OCI-LY1 (cell line): ENCODE measurements around the gene FAM81A.
A peak's percentile ranks its signal among the peaks of the same experiment; 100 is the strongest.

ENCODE experiments used
- H2AFZ ChIP-seq: fragments of 200-600 bp; sonication (generic), shearing (Covaris generic); 2 replicates; pipeline ENCODE4 v1.6.0; 2014; ENCODE audit warnings: antibody characterized with exemption, mild to moderate bottlenecking, low read length
- H3F3A ChIP-seq: fragments of 200-600 bp; sonication (generic), shearing (Covaris generic); 2 replicates; pipeline ENCODE4 v1.6.0; 2014; ENCODE audit warnings: mild to moderate bottlenecking, antibody characterized with exemption, low read length, moderate library complexity; ENCODE audit not compliant: insufficient read depth
- H3K27ac ChIP-seq: fragments of 200-600 bp; sonication (generic); 2 replicates; pipeline ENCODE4 v1.5.1; 2014; ENCODE audit warnings: low read length, mixed run types, mild to moderate bottlenecking, low read depth; ENCODE audit not compliant: poor library complexity, severe bottlenecking
- H3K27me3 ChIP-seq: fragments of 200-600 bp; sonication (generic); 2 replicates; pipeline ENCODE4 v1.6.0; 2014; ENCODE audit warnings: antibody characterized with exemption, mild to moderate bottlenecking, low read length, moderate library complexity; ENCODE audit not compliant: insufficient read depth
- H3K36me3 ChIP-seq: fragments of 200-600 bp; sonication (generic); 2 replicates; pipeline ENCODE4 v1.6.1; 2014; ENCODE audit warnings: mild to moderate bottlenecking, antibody characterized with exemption, low read length, moderate library complexity, mixed read lengths; ENCODE audit not compliant: insufficient read depth
- H3K4me1 ChIP-seq: fragments of 200-600 bp; sonication (generic); 2 replicates; pipeline ENCODE4 v1.5.1; 2014; ENCODE audit warnings: mild to moderate bottlenecking, low read length, moderate library complexity; ENCODE audit not compliant: insufficient read depth, severe bottlenecking
- H3K4me2 ChIP-seq: fragments of 200-600 bp; sonication (generic), shearing (Covaris generic); 2 replicates; pipeline ENCODE4 v1.6.1; 2014; ENCODE audit warnings: low read length
- H3K4me3 ChIP-seq: fragments of 200-600 bp; sonication (generic); 2 replicates; pipeline ENCODE4 v1.5.1; 2014; ENCODE audit warnings: low read length, low read depth, mild to moderate bottlenecking, mixed read lengths; ENCODE audit not compliant: poor library complexity, severe bottlenecking
- H3K79me2 ChIP-seq: fragments of 200-600 bp; shearing (Covaris generic); 2 replicates; pipeline ENCODE4 v1.6.1; 2016; ENCODE audit warnings: mixed run types, low read length, mixed read lengths; ENCODE audit not compliant: insufficient read depth
- H3K9ac ChIP-seq: fragments of 200-600 bp; sonication (generic), shearing (Covaris generic); 2 replicates; pipeline ENCODE4 v1.6.1; 2014; ENCODE audit warnings: mild to moderate bottlenecking, low read length, mixed read lengths
- H3K9me2 ChIP-seq: fragments of 200-600 bp; sonication (generic), shearing (Covaris generic); 2 replicates; pipeline ENCODE4 v1.6.1; 2014; ENCODE audit warnings: low read depth, mild to moderate bottlenecking, low read length, mixed read lengths
- H3K9me3 ChIP-seq: fragments of 200-600 bp; shearing (Covaris generic); 2 replicates; pipeline ENCODE4 v1.6.1; 2014; ENCODE audit warnings: low read length, mixed read lengths
- H4K20me1 ChIP-seq: fragments of 200-600 bp; sonication (generic), shearing (Covaris generic); 2 replicates; pipeline ENCODE4 v1.6.0; 2016; ENCODE audit warnings: mild to moderate bottlenecking, low read length; ENCODE audit not compliant: insufficient read depth
- EZH2 ChIP-seq: fragments of 200-600 bp; sonication (generic), shearing (Covaris generic); IDR thresholded peaks from 2 replicates; pipeline ENCODE4 v1.8.0; 2017; ENCODE audit warnings: borderline replicate concordance, mixed run types, mild to moderate bottlenecking, antibody characterized with exemption, low read length, moderate library complexity, mixed read lengths
- TF ChIP-seq, protein P1 (sequence below): fragments of 200-600 bp; sonication (generic), shearing (Covaris generic); IDR thresholded peaks from 2 replicates; pipeline ENCODE4 v1.5.1; 2017; ENCODE audit warnings: mild to moderate bottlenecking, antibody characterized with exemption, low read length, moderate library complexity, mixed read lengths

Gene FAM81A

DNA sequence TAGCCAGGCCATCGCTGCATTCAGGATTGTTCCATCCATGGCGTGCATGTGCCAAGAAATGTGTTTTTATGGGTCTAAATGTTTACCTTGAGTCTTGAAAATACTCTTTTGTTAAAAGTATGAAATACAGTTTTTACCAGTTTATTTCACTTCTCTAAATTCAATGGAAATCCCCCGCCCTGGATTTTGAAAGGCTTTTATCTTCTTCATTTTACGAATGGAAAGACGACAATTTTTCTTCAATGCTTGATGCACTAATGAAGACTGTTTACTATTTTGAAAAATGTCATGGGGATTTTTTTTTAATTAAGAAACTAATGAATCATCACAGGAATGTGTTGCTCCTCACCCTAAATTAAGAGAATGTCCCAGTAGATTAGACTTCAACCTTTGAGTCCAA is 83.5 kb downstream of the FAM81A start:
- H3K4me3 ChIP-seq: no peak overlapping the region
- H3K9ac ChIP-seq: no peak overlapping the region; the same call in 1 of the 2 replicates
- H3K4me1 ChIP-seq: peaks cover 51% of the 10 kb centered on the region
- H3K9me2 ChIP-seq: no peaks in the 10 kb centered on the region
- H2AFZ ChIP-seq: no peak overlapping the region
- no peak overlapping the region for H3K4me2 ChIP-seq
- no peaks in the 10 kb centered on the region for H3K27me3 ChIP-seq
- H3K36me3 ChIP-seq: peaks cover 31% of the 10 kb centered on the region
- H3K9me3 ChIP-seq: no peaks in the 10 kb centered on the region
- no peaks in the 10 kb centered on the region for H3K79me2 ChIP-seq
- peaks cover 4% of the 10 kb centered on the region; the same call in 1 of the 2 replicates for H3F3A ChIP-seq
- H4K20me1 ChIP-seq: no peaks in the 10 kb centered on the region
- H3K27ac ChIP-seq: peak overlapping the region; percentile 93
- TF ChIP-seq, protein P1, sequence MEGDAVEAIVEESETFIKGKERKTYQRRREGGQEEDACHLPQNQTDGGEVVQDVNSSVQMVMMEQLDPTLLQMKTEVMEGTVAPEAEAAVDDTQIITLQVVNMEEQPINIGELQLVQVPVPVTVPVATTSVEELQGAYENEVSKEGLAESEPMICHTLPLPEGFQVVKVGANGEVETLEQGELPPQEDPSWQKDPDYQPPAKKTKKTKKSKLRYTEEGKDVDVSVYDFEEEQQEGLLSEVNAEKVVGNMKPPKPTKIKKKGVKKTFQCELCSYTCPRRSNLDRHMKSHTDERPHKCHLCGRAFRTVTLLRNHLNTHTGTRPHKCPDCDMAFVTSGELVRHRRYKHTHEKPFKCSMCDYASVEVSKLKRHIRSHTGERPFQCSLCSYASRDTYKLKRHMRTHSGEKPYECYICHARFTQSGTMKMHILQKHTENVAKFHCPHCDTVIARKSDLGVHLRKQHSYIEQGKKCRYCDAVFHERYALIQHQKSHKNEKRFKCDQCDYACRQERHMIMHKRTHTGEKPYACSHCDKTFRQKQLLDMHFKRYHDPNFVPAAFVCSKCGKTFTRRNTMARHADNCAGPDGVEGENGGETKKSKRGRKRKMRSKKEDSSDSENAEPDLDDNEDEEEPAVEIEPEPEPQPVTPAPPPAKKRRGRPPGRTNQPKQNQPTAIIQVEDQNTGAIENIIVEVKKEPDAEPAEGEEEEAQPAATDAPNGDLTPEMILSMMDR: no peak
- no peak for TF ChIP-seq EZH2

DNA sequence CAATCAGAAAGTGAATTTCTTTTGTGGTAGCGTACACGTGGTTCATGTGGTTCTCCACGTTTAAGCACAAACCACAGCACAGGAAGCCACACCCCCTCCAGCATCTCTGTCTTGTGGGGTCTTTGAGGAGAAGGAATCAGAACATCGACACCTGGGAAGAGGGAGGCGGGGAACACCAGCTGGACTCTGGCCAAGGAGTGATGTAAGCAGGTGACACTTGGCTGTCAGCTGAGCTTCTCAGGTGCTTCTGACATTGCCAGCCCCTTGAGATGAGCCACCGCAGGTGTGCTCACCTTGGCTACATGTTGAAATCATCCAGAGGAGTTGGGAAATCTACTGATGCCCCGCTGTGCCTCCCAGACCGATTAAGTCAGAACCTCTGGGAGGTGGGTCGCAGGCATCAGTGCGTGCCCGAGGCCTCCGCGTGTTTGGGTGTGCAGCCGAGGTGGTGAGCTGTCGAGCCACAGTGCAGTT is 85.0 kb downstream of the FAM81A start:
- Histone ChIP-seq H3K27ac (peak overlapping the region; percentile 93), H2AFZ (no peak overlapping the region), H3K9me2 (no peaks in the 10 kb centered on the region), H3K4me2 (peak overlapping the region; percentile 42), H3K4me1 (peaks cover 39% of the 10 kb centered on the region), H4K20me1 (no peaks in the 10 kb centered on the region), H3K79me2 (no peaks in the 10 kb centered on the region), H3K4me3 (peak overlapping the region; percentile 9), H3K36me3 (peaks cover 31% of the 10 kb centered on the region), H3K9me3 (no peaks in the 10 kb centered on the region), H3K9ac (peak overlapping the region; percentile 43; the same call in 1 of the 2 replicates), H3K27me3 (no peaks in the 10 kb centered on the region), H3F3A (peaks cover 4% of the 10 kb centered on the region; the same call in 1 of the 2 replicates)
- TF ChIP-seq, protein P1: no peak
- TF ChIP-seq EZH2: no peak

DNA sequence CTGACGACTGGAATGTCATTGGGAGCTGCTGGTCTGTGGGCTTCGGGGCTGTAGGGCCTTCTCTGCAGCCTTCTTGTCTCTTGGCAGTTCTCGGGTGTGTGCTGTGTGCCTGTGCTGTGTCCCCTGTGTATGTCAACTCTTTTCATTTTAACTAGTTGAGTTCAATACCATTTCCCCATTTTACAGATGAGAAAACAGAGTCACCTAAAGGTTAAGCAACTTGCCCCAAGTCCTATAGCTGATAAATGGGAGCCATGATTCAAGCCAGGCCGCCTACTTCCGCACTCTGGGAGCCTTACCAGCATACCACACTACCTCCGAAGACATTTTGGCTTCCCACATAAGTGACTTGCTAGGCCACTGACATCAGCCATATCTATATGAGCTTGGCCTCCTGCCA is 85.7 kb downstream of the FAM81A start:
- Histone ChIP-seq H3K27ac (peak overlapping the region; percentile 93), H4K20me1 (no peaks in the 10 kb centered on the region), H3K27me3 (no peaks in the 10 kb centered on the region), H3K36me3 (peaks cover 31% of the 10 kb centered on the region), H3F3A (peaks cover 4% of the 10 kb centered on the region; the same call in 1 of the 2 replicates), H3K79me2 (no peaks in the 10 kb centered on the region), H3K9me2 (no peaks in the 10 kb centered on the region), H3K9me3 (no peaks in the 10 kb centered on the region), H3K4me2 (peak overlapping the region; percentile 42), H3K4me1 (peaks cover 39% of the 10 kb centered on the region), H3K9ac (peak overlapping the region; percentile 43; the same call in 1 of the 2 replicates), H2AFZ (no peak overlapping the region), H3K4me3 (peak overlapping the region; percentile 12)
- TF ChIP-seq, protein P1: no peak
